Omental fat pad (tissue), 4 donors: ENCODE measurements around the gene KCNC3. TPM values are rescaled to one million over a fixed set of nuclear protein-coding genes. Genes with fewer than 3 reads are reported as not detected.

Experiments
- ATAC-seq: fragments of 150-250 bp; one replicate; pipeline ENCODE4 v1.9.1; 2016; ENCODE audit warnings: mild to moderate bottlenecking, moderate library complexity; ENCODE audit not compliant: low FRiP score
- DNase-seq: peaks from one replicate; pipeline ENCODE4 v3.0.0-alpha.2; 2019; ENCODE audit warnings: low spot score
- CTCF ChIP-seq, 3 donors: fragments of 450-650 bp; IDR thresholded peaks; one replicate each; pipeline ENCODE4 v1.5.1; 2016 to 2017; ENCODE audit warnings: antibody characterized with exemption in 3 of 3, mild to moderate bottlenecking in 3 of 3, moderate library complexity in 2 of 3
- total RNA-seq, 4 donors: library from RNA; depleted of rRNA; stranded (reverse); fragments of >200 nt; gene quantifications; one replicate each; pipeline ENCODE4 v1.1.0, GENCODE V29; 2016

KCNC3 gene
- total RNA-seq, 4 donors from 2014 or later, result 0.28 to 0.72 (median 0.31) TPM

GRCh38 chr19:50320596-50320995 lies 8.6 kb downstream of the KCNC3 start:
- DNase-seq (no peak), ATAC-seq (no peak)
- TF ChIP-seq CTCF (IDR thresholded peaks at IDR 0.05), result no peak

- ATAC-seq (no peak), DNase-seq (no peak)
- no peak for TF ChIP-seq CTCF (IDR thresholded peaks at IDR 0.05)
These were observed 9.1 kb downstream of the KCNC3 start for GRCh38 chr19:50320051-50320450.

GRCh38 chr19:50319156-50319555 lies 10.0 kb downstream of the KCNC3 start:
- no peak for DNase-seq
- no peak for TF ChIP-seq CTCF (IDR thresholded peaks at IDR 0.05)
- ATAC-seq, result no peak

- DNase-seq, result no peak
- no peak for ATAC-seq
- TF ChIP-seq CTCF (IDR thresholded peaks at IDR 0.05), result no peak
These were observed 10.7 kb downstream of the KCNC3 start for GRCh38 chr19:50318438-50318837.

- no peak for DNase-seq
- no peak for TF ChIP-seq CTCF (IDR thresholded peaks at IDR 0.05)
- ATAC-seq, result no peak
These were observed 12.1 kb downstream of the KCNC3 start for GRCh38 chr19:50317115-50317514.

- ATAC-seq, result no peak
- no peak for TF ChIP-seq CTCF (IDR thresholded peaks at IDR 0.05)
- DNase-seq, result no peak
These were observed 13.3 kb downstream of the KCNC3 start for GRCh38 chr19:50315773-50316448.
